ENCODE results near the gene HS3ST5. TPM values are rescaled to one million over a fixed set of nuclear protein-coding genes. Genes with fewer than 3 reads are reported as not detected.
"Not testable (repeated sequence)": the region's sequence is repeated elsewhere in the genome, so short reads cannot be mapped to it uniquely, and the experiment has no call there.

The HS3ST5 gene
- total RNA-seq, 1 donor from 2014 or later: not detected

DNA sequence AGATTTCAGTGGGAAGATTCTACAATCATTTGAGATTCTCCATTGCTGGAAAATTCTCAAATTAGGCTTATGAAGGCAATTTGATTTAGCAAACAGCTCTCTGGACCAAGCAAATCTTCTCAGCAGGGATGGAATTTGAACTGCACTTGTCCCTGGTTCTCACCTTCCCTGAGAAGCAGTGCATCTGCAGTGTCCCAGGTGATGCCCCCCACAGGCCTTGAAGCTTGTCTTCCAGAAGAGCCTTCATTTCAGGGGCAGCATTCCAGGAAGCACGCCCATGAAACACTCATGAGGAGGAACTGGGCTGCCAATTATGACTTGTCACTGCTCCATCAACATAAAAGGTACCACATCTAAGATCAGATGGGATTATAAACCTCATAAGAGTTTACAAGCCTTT is 289.0 kb downstream of the HS3ST5 start:
- Mint-ChIP-seq H3K36me3 (ENCODE audit: low read depth) (no peaks in the 10 kb centered on the region), H3K4me3 (no peak overlapping the region), H3K4me1 (no peaks in the 10 kb centered on the region), H3K9me3 (no peaks in the 10 kb centered on the region), H3K27me3 (peaks cover 2% of the 10 kb centered on the region), H3K27ac (no peak overlapping the region)
- TF ChIP-seq, protein P1, sequence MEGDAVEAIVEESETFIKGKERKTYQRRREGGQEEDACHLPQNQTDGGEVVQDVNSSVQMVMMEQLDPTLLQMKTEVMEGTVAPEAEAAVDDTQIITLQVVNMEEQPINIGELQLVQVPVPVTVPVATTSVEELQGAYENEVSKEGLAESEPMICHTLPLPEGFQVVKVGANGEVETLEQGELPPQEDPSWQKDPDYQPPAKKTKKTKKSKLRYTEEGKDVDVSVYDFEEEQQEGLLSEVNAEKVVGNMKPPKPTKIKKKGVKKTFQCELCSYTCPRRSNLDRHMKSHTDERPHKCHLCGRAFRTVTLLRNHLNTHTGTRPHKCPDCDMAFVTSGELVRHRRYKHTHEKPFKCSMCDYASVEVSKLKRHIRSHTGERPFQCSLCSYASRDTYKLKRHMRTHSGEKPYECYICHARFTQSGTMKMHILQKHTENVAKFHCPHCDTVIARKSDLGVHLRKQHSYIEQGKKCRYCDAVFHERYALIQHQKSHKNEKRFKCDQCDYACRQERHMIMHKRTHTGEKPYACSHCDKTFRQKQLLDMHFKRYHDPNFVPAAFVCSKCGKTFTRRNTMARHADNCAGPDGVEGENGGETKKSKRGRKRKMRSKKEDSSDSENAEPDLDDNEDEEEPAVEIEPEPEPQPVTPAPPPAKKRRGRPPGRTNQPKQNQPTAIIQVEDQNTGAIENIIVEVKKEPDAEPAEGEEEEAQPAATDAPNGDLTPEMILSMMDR (IDR thresholded peaks at IDR 0.05): no peak
- intact Hi-C loops (cut with micrococcal nuclease): no loop called here
- DNase-seq (no peak), ATAC-seq (ENCODE audit: low read depth) (no peak)
- ChIA-PET CTCF (interaction anchor here (1.0 kb wide), 1 partner anchor 8 kb away, joined by 3 read pairs; no protein-coding TSS in a partner anchor), POLR2A (no interaction called here)

DNA sequence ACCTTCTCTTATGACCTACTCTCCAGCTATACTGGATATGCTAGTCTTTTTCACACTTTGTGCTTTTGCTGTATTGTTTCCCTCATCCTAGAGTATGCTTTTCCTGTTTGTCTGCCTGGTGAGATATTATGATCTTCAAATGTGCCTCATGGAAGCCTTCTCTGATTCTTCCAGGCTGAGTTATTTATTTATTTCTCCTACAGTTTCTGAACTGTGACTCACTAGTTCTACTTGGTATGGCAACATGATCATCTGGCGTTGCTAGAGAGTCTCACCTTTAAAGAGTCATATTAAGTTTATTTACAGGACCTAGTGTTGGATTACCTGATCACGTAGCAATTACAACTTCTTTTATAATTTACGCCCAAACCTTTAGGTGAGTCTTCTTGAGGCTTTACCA is 290.7 kb downstream of the HS3ST5 start:
- Mint-ChIP-seq H3K9me3 (no peaks in the 10 kb centered on the region), H3K27me3 (peaks cover 2% of the 10 kb centered on the region), H3K36me3 (ENCODE audit: low read depth) (no peaks in the 10 kb centered on the region), H3K27ac (no peak overlapping the region), H3K4me1 (no peaks in the 10 kb centered on the region), H3K4me3 (no peak overlapping the region)
- POLR2A ChIA-PET: no interaction called here
- ATAC-seq (ENCODE audit: low read depth) (no peak), DNase-seq (no peak)
- TF ChIP-seq, protein P1 (IDR thresholded peaks at IDR 0.05): no peak
- intact Hi-C loops (cut with micrococcal nuclease): no loop called here
- CTCF ChIA-PET: no interaction called here

DNA sequence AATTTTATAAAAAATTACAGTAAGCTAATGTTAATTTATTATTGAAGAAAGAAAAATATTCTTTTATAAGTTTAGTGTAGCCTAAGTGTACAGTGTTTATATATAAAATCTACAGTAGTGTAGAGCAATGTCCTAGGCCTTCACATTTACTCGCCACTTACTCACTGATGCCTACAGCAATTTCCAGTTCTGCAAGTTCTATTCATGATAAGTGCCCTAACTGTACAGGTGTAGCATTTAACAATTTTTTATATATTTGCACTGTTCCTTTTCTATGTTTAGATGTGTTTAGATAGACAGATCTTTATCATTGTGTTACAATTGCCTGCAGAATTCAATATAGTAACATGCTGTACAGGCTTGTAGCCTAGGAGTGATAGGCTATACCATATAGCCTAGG is 291.8 kb downstream of the HS3ST5 start:
- Mint-ChIP-seq H3K27ac (no peak overlapping the region), H3K27me3 (peaks cover 2% of the 10 kb centered on the region), H3K4me1 (no peaks in the 10 kb centered on the region), H3K9me3 (no peaks in the 10 kb centered on the region), H3K36me3 (ENCODE audit: low read depth) (no peaks in the 10 kb centered on the region), H3K4me3 (no peak overlapping the region)
- ChIA-PET CTCF (no interaction called here), POLR2A (no interaction called here)
- ATAC-seq (ENCODE audit: low read depth) (no peak), DNase-seq (no peak)
- intact Hi-C loops (cut with micrococcal nuclease): no loop called here
- TF ChIP-seq, protein P1 (IDR thresholded peaks at IDR 0.05): no peak

DNA sequence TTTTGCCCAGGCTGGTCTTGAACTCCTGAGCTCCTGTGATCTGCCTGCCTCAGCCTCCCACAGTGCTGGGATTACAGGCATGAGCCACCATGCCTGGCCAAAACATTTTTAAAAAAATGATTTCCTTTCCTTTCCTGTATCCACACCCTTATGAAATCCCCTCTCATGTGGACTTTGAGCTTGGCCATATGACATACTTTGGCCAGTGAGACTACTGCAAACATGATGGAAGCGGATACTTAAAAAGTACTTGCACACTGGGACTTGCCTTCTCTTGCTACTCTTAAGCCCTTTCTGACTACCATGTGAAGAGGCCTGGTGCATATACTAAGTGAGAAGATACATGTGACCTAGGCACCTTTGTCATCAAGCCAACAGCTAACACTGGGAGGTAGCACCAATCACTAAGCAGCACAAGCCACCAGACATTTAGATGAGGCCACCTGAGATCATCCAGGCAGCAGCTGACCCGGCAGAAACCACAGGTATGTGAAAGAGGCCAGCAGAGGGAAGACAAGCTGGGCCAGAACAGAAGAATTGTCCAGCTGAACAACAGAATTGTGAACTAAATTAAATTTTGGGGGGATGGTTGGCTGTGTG is 293.4 kb downstream of the HS3ST5 start:
- Mint-ChIP-seq H3K36me3 (ENCODE audit: low read depth) (no peaks in the 10 kb centered on the region), H3K27ac (no peak overlapping the region)
- CTCF ChIA-PET: no interaction called here

DNA sequence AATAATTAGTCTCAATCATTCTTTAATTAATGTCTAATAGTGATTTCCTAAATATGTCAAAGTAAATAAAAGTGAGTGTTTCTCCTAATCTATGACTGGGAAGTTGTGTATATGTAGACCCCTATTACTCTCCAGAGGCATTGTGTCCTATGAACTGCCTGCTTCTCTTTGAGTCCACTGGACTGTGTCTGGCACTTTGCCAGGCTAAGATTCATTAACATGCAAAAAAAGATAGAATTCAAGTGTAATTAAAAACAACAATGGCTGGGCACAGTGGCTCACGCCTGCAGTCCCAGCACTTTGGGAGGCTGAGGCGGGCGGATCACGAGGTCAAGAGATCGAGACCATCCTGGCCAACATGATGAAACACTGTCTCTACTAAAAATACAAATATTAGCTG is 298.3 kb downstream of the HS3ST5 start:
- H3K27me3 Mint-ChIP-seq; ATAC-seq (ENCODE audit: low read depth); H3K4me3 Mint-ChIP-seq; H3K36me3 Mint-ChIP-seq (ENCODE audit: low read depth); intact Hi-C loops (cut with micrococcal nuclease); H3K27ac Mint-ChIP-seq; H3K4me1 Mint-ChIP-seq; H3K9me3 Mint-ChIP-seq; DNase-seq; POLR2A ChIA-PET; CTCF ChIA-PET: not testable (repeated sequence)

More for the DNA sequence above, 293.4 kb downstream of the HS3ST5 start:
- Mint-ChIP-seq H3K4me3 (no peak overlapping the region), H3K27me3 (peaks cover 2% of the 10 kb centered on the region), H3K4me1 (no peaks in the 10 kb centered on the region), H3K9me3 (no peaks in the 10 kb centered on the region)
- DNase-seq (no peak), ATAC-seq (ENCODE audit: low read depth) (no peak)
- intact Hi-C loops (cut with micrococcal nuclease): no loop called here
- POLR2A ChIA-PET: no interaction called here
- TF ChIP-seq, protein P1 (IDR thresholded peaks at IDR 0.05): no peak
